GM06990 (cell line): ENCODE data around the gene PATE3.

Experiments
- DNase-seq: peaks from one replicate; pipeline ENCODE4 v3.0.0-alpha.2; 2011; ENCODE audit not compliant: insufficient read length; ENCODE audit errors: extremely low read depth
- H3K27me3 ChIP-seq: replicated peaks from 2 replicates; pipeline ENCODE4 v1.6.0; 2011; ENCODE audit warnings: low read length; ENCODE audit not compliant: control insufficient read depth, insufficient read depth
- H3K36me3 ChIP-seq: 2 replicates; pipeline ENCODE4 v1.5.1; 2011; ENCODE audit warnings: low read length; ENCODE audit not compliant: control insufficient read depth, insufficient read depth
- H3K4me3 ChIP-seq: replicated peaks from 2 replicates; pipeline ENCODE4 v1.5.1; 2011; ENCODE audit warnings: low read depth, mild to moderate bottlenecking, control low read depth, low read length
- CTCF ChIP-seq: IDR thresholded peaks from 2 replicates; pipeline ENCODE4 v1.5.1; 2011; ENCODE audit warnings: low read length, control low read depth, mild to moderate bottlenecking, inconsistent platforms; ENCODE audit not compliant: insufficient read depth, poor library complexity, severe bottlenecking

PATE3 gene

GRCh38 chr11:125787827-125788226, at the start of gene PATE3:
Gene PATE3 (plus strand): TSS chr11:125788127. CDS start chr11:125788152, 25 bp downstream.
- DNase-seq, result no peak
- Histone ChIP-seq H3K4me3 (no peak within 1 kb of the TSS), H3K36me3 (no peaks in the 10 kb centered on the region), H3K27me3 (no peaks in the 10 kb centered on the region)
- TF ChIP-seq CTCF, result no peak

GRCh38 chr11:125740617-125741016, 47.3 kb upstream of the PATE3 start:
- H3K4me3 ChIP-seq, result no peak overlapping the region
- no peak for TF ChIP-seq CTCF
- no peak for DNase-seq
- H3K27me3 ChIP-seq, result no peaks in the 10 kb centered on the region; the same call in 1 of the 2 replicates
- H3K36me3 ChIP-seq, result no peaks in the 10 kb centered on the region

GRCh38 chr11:125743681-125744080, 44.2 kb upstream of the PATE3 start:
- no peaks in the 10 kb centered on the region for H3K36me3 ChIP-seq
- H3K4me3 ChIP-seq, result no peak overlapping the region
- no peak for DNase-seq
- no peak for TF ChIP-seq CTCF
- no peaks in the 10 kb centered on the region; the same call in none of the 2 replicates for H3K27me3 ChIP-seq

GRCh38 chr11:125745979-125746378, 41.9 kb upstream of the PATE3 start, which contains the start of gene PATE1:
Gene PATE1 (plus strand): TSS chr11:125746279. CDS start chr11:125746305, 26 bp downstream.
- H3K36me3 ChIP-seq, result no peaks in the 10 kb centered on the region
- DNase-seq, result no peak
- H3K27me3 ChIP-seq, result no peaks in the 10 kb centered on the region; the same call in none of the 2 replicates
- no peak within 1 kb of the TSS for H3K4me3 ChIP-seq
- TF ChIP-seq CTCF, result no peak

GRCh38 chr11:125750629-125751028, 37.3 kb upstream of the PATE3 start:
- no peak overlapping the region for H3K4me3 ChIP-seq
- no peaks in the 10 kb centered on the region for H3K36me3 ChIP-seq
- no peaks in the 10 kb centered on the region; the same call in none of the 2 replicates for H3K27me3 ChIP-seq
- TF ChIP-seq CTCF, result no peak
- no peak for DNase-seq

GRCh38 chr11:125756050-125756449, 31.9 kb upstream of the PATE3 start:
- no peak for DNase-seq
- Histone ChIP-seq H3K27me3 (no peaks in the 10 kb centered on the region; the same call in 1 of the 2 replicates), H3K36me3 (no peaks in the 10 kb centered on the region), H3K4me3 (no peak overlapping the region)
- no peak for TF ChIP-seq CTCF
